ENCODE data around the gene IMMP2L.

IMMP2L gene

GRCh38 chr7:111137296-111138192 is 424.7 kb downstream of the IMMP2L start:
- no peak for DNase-seq

GRCh38 chr7:111132833-111133232 is 429.5 kb downstream of the IMMP2L start:
- DNase-seq = no peak

- no peak for DNase-seq
Observed at GRCh38 chr7:111129435-111129834, 432.9 kb downstream of the IMMP2L start.

- DNase-seq = no peak
Observed at GRCh38 chr7:111126987-111127386, 435.3 kb downstream of the IMMP2L start.

- DNase-seq = no peak
Observed at GRCh38 chr7:111115966-111116365, 446.3 kb downstream of the IMMP2L start.

GRCh38 chr7:111113263-111114017 is 448.9 kb downstream of the IMMP2L start:
- no peak for DNase-seq

GRCh38 chr7:111112439-111112838 is 449.9 kb downstream of the IMMP2L start:
- DNase-seq = no peak

- DNase-seq = no peak
Observed at GRCh38 chr7:111108496-111108895, 453.8 kb downstream of the IMMP2L start.

- DNase-seq = no peak
Observed at GRCh38 chr7:111108000-111108399, 454.3 kb downstream of the IMMP2L start.

- no peak for DNase-seq
Observed at GRCh38 chr7:111107579-111107978, 454.7 kb downstream of the IMMP2L start.

- DNase-seq = no peak
Observed at GRCh38 chr7:111105269-111105668, 457.0 kb downstream of the IMMP2L start.

- DNase-seq = no peak
Observed at GRCh38 chr7:111104710-111105109, 457.6 kb downstream of the IMMP2L start.

- no peak for DNase-seq
Observed at GRCh38 chr7:111103678-111104274, 458.5 kb downstream of the IMMP2L start.

GRCh38 chr7:111103136-111103535 is 459.2 kb downstream of the IMMP2L start:
- no peak for DNase-seq

GRCh38 chr7:111101856-111102646 is 460.2 kb downstream of the IMMP2L start:
- no peak for DNase-seq

- DNase-seq = no peak
Observed at GRCh38 chr7:111098926-111099250, 463.4 kb downstream of the IMMP2L start.

GRCh38 chr7:111098011-111098925 is 464.0 kb downstream of the IMMP2L start:
- DNase-seq = peak in 3 of 4 experiments; percentile 5 to 32 (median 11)

GRCh38 chr7:111096997-111097396 is 465.3 kb downstream of the IMMP2L start:
- DNase-seq = no peak

GRCh38 chr7:111094419-111094818 is 467.9 kb downstream of the IMMP2L start:
- no peak for DNase-seq

GRCh38 chr7:111093496-111093895 is 468.8 kb downstream of the IMMP2L start:
- DNase-seq = no peak

- no peak for DNase-seq
Observed at GRCh38 chr7:111092406-111093236, 469.7 kb downstream of the IMMP2L start.

Data from activated CD4-positive, CD25-positive, alpha-beta regulatory T cell (primary cell).